Measurements from ENCODE around the gene SMYD3.

DNA sequence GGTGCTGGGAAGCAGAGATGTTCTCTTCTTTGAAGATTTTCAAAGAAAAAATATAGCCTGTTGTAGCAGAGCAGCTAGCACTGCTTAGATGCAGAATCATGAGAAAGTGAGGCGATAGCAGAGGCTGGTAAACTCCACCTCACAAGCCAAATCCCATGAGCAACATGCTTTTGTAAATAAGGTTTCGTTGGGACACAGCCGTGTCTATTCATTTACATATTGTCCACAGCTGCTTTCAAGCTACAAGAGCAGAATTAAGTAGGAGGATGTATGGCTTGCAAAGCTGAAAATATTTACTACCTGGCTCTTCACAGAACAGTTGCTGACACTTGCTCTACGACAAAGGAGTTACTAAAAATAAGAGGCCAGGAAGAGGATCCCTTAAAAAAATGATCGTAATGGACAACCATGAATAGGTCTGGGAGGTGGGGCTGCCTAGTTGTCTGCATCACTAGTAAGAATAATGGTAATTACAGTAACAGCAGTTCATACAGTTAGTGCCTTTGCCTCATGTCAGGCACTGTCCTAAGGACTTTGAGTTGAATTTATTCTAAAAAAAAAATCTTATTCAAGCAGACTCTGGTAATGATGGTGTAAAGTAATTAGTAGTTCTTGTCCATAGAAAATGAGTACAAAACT lies 730.3 kb downstream of the SMYD3 start:
- no peak for TF ChIP-seq CTCF (IDR thresholded peaks at IDR 0.05; ENCODE audit: insufficient read depth, low read length, poor library complexity, severe bottlenecking)
- TF ChIP-seq EZH2phosphoT487 (conservative IDR thresholded peaks at IDR 0.05; ENCODE audit: low read length), result no peak
